ENCODE data around the gene GRK3.
"Not testable (repeated sequence)": the region's sequence is repeated elsewhere in the genome, so short reads cannot be mapped to it uniquely, and the experiment has no call there.

DNA sequence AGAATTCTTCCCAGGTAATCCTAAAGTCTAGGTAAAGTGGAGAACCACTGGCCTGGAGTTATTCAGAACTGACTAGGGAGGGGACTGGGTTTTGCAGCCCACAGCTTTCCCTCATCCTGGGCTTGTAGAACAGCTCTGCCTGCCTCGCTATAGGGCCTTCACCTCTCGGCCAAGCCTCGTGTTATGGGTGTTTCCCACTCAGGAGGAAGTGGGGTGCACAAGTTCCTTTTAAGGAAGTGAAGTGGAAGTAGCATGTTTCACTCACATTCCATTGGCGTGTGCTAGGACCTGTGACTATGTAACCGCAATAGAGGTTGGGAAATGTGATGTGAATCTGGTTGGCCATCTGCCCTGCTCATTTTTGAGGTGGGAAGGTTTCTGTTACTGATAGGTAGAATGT, 20.5 kb downstream of the GRK3 start:
- TF ChIP-seq EZH2 (IDR thresholded peaks at IDR 0.05; ENCODE audit: borderline replicate concordance, low read length) = not testable (repeated sequence)
- TF ChIP-seq, protein P1, sequence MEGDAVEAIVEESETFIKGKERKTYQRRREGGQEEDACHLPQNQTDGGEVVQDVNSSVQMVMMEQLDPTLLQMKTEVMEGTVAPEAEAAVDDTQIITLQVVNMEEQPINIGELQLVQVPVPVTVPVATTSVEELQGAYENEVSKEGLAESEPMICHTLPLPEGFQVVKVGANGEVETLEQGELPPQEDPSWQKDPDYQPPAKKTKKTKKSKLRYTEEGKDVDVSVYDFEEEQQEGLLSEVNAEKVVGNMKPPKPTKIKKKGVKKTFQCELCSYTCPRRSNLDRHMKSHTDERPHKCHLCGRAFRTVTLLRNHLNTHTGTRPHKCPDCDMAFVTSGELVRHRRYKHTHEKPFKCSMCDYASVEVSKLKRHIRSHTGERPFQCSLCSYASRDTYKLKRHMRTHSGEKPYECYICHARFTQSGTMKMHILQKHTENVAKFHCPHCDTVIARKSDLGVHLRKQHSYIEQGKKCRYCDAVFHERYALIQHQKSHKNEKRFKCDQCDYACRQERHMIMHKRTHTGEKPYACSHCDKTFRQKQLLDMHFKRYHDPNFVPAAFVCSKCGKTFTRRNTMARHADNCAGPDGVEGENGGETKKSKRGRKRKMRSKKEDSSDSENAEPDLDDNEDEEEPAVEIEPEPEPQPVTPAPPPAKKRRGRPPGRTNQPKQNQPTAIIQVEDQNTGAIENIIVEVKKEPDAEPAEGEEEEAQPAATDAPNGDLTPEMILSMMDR (IDR thresholded peaks at IDR 0.05; ENCODE audit: low read length) = not testable (repeated sequence)
